Sigmoid colon (tissue), 7 donors: ENCODE measurements around the gene POLR2B. TPM values are rescaled to one million over a fixed set of nuclear protein-coding genes. Genes with fewer than 3 reads are reported as not detected.

Source experiments
- DNase-seq: peaks from one replicate; pipeline ENCODE4 v3.0.0-alpha.2; 2019
- H3K27ac ChIP-seq, 4 donors: fragments of 200-600 bp; sonication (generic); one replicate each; pipeline ENCODE4 v1.5.1; 2016 to 2019; ENCODE audit warnings: mild to moderate bottlenecking in 1 of 4
- H3K27me3 ChIP-seq, 3 donors: fragments of 200-600 bp; sonication (generic); one replicate each; pipeline ENCODE4 v1.5.1; 2019; ENCODE audit warnings: mild to moderate bottlenecking in 1 of 3
- H3K36me3 ChIP-seq, 4 donors: fragments of 200-600 bp; sonication (generic); one replicate each; pipeline ENCODE4 v1.5.1; 2016 to 2019
- H3K4me1 ChIP-seq, 4 donors: fragments of 200-600 bp; sonication (generic); one replicate each; pipeline ENCODE4 v1.5.1; 2017 to 2019
- H3K4me3 ChIP-seq, 4 donors: fragments of 200-600 bp; sonication (generic); one replicate each; pipeline ENCODE4 v1.5.1; 2017 to 2019; ENCODE audit warnings: mild to moderate bottlenecking in 2 of 4, moderate library complexity in 1 of 4
- H3K9me3 ChIP-seq, 4 donors: fragments of 200-600 bp in 3 of 4; sonication (generic) in 3 of 4; one replicate each; pipeline versions ENCODE4 v1.5.1 to v1.6.1; 2013 to 2019
- EP300 ChIP-seq, 4 donors: sonication (generic); formaldehyde crosslinking; IDR thresholded peaks; one replicate each; pipeline ENCODE4 v1.6.1; 2017; ENCODE audit warnings: antibody characterized with exemption in 4 of 4
- POLR2A ChIP-seq, 2 donors: fragments of 450-650 bp; IDR thresholded peaks; one replicate each; pipeline ENCODE4 v1.6.1; 2016; ENCODE audit warnings: antibody characterized with exemption in 2 of 2, mild to moderate bottlenecking in 2 of 2, moderate library complexity in 2 of 2
- POLR2AphosphoS5 ChIP-seq, 4 donors: sonication (generic); formaldehyde crosslinking; IDR thresholded peaks; one replicate each; pipeline ENCODE4 v1.6.1; 2017; ENCODE audit warnings: antibody characterized with exemption in 4 of 4
- WGBS, 2 donors: extraction: QIAGEN DNeasy Blood & Tissue Kit; methylation state at CpG; one replicate each; pipeline ENCODE4 v1.1.7; 2013; 5-methylcytosine and 5-hydroxymethylcytosine counted together
- intact Hi-C: fragments of 100-400 bp; cut with DNase I; formaldehyde crosslinking; loops from one replicate; pipeline ENCODE4 v1.15.1; 2023
- polyA plus RNA-seq, 3 donors: library from polyadenylated mRNA; stranded (reverse); fragments of 200-250 nt; gene quantifications; one replicate each; pipeline ENCODE4 v1.2.3, GENCODE V29; 2013
- total RNA-seq, 4 donors: library from RNA; depleted of rRNA; stranded (reverse); fragments of >200 nt; gene quantifications; one replicate each; pipeline ENCODE4 v1.1.0, GENCODE V29; 2016
- TF ChIP-seq, protein P1 (sequence below), 4 experiments: fragments of 450-650 bp in 3 of 4; fragments of 200-600 bp in 1 of 4; IDR thresholded peaks; one replicate each; pipeline ENCODE4 v1.5.1; 2016 to 2019; ENCODE audit warnings: antibody characterized with exemption in 4 of 4, mild to moderate bottlenecking in 3 of 4, moderate library complexity in 2 of 4
- donor health status: healthy with polysubstance abuse.
- donor health status: Bipolar disorder and iron deficiency.
- donor health status: healthy.

Gene POLR2B
- total and polyA plus RNA-seq, 7 donors, result 21.6 to 87.8 (median 57.6) TPM

DNA sequence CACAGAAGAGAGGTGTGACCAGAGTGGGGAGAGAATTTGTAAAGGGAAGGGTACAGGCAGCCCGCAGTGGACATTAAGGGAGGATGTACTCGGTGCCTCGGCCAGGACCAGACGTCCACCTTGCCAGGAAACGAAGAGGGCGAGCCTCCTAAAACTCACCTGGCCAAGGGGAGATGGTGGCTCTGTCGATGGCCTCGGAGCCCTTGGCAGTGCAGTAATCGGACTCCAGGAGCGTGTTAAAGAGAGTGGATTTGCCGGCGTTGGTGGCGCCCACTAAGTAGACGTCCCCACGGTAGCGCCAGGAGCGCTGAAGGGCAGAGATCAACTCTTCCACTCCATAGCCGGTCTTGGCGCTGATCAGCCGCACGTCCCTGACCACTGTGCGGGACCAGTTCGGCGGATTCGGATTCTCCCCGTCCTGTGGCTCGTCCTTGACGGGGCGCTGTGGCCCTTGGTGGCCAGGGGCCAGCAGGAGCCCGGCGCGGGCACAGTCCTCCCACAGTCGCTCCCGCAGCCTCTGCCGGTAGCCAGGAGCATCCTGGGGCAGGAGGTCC, 2.3 kb upstream of the POLR2B start:
- H3K4me3 ChIP-seq, result peak overlapping the region; percentile 61 to 94 (median 90)
- intact Hi-C loops, result loop anchor here (5.0 kb wide), 1 partner anchor 141 kb away; no protein-coding TSS in a partner anchor
- peaks cover 0 to 5% (median 3%) of the 10 kb centered on the region in 4 donors for H3K9me3 ChIP-seq
- 1 to 3% methylated on average over 35 of the region's 35 CpGs for WGBS, 2 donors
- H3K36me3 ChIP-seq, result peaks cover 16 to 29% (median 23%) of the 10 kb centered on the region in 4 donors
- DNase-seq, result no peak
- H3K4me1 ChIP-seq, result peaks cover 0 to 55% (median 41%) of the 10 kb centered on the region in 4 donors
- no peak for TF ChIP-seq POLR2A (IDR thresholded peaks at IDR 0.05)
- TF ChIP-seq, protein P1, sequence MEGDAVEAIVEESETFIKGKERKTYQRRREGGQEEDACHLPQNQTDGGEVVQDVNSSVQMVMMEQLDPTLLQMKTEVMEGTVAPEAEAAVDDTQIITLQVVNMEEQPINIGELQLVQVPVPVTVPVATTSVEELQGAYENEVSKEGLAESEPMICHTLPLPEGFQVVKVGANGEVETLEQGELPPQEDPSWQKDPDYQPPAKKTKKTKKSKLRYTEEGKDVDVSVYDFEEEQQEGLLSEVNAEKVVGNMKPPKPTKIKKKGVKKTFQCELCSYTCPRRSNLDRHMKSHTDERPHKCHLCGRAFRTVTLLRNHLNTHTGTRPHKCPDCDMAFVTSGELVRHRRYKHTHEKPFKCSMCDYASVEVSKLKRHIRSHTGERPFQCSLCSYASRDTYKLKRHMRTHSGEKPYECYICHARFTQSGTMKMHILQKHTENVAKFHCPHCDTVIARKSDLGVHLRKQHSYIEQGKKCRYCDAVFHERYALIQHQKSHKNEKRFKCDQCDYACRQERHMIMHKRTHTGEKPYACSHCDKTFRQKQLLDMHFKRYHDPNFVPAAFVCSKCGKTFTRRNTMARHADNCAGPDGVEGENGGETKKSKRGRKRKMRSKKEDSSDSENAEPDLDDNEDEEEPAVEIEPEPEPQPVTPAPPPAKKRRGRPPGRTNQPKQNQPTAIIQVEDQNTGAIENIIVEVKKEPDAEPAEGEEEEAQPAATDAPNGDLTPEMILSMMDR (IDR thresholded peaks at IDR 0.05), result no peak
- no peak for TF ChIP-seq EP300 (IDR thresholded peaks at IDR 0.05)
- no peak for TF ChIP-seq POLR2AphosphoS5 (IDR thresholded peaks at IDR 0.05)
- H3K27ac ChIP-seq, result peak overlapping the region; percentile 88 to 95 (median 93)
- H3K27me3 ChIP-seq, result no peaks in the 10 kb centered on the region

DNA sequence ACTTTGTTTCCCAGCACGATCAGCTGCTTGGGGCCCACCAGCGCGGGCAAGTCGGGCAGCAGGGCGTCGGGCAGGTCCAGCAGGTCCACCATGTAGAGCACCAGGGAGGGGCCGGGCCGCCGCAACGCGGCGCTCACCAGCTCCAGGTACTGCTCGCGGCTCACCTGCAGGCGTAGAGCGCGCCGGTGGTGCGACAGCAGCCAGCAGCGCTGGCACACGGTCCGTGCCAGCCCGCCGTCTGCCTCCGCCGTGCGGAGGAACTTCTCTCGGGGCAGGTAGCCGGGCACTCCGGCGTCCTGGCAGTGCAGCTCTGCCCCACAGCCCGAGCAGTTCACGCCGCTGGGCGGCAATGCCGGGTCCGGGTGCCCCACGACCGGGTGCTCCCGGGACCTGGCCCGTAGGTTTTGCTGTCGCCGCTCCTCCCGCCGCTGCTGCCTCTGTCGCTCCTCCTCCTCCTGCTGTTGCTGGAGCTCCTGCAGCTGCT, 1.8 kb upstream of the POLR2B start:
- peaks cover 0 to 5% (median 3%) of the 10 kb centered on the region in 4 donors for H3K9me3 ChIP-seq
- TF ChIP-seq POLR2A (IDR thresholded peaks at IDR 0.05) (no peak), EP300 (IDR thresholded peaks at IDR 0.05) (no peak), POLR2AphosphoS5 (IDR thresholded peaks at IDR 0.05) (no peak)
- TF ChIP-seq, protein P1 (IDR thresholded peaks at IDR 0.05), result peak in 1 of 4 experiments; percentile 13
- peak overlapping the region; percentile 88 to 95 (median 93) for H3K27ac ChIP-seq
- H3K4me1 ChIP-seq, result peaks cover 0 to 60% (median 45%) of the 10 kb centered on the region in 4 donors
- no peaks in the 10 kb centered on the region for H3K27me3 ChIP-seq
- peaks cover 16 to 24% (median 20%) of the 10 kb centered on the region in 4 donors for H3K36me3 ChIP-seq
- peak overlapping the region; percentile 61 to 94 (median 90) for H3K4me3 ChIP-seq
- DNase-seq, result peak; percentile 71
- intact Hi-C loops, result loop anchor here (1.0 to 5.0 kb wide), 3 partner anchors 19 to 140 kb away; no protein-coding TSS in a partner anchor
- WGBS, 2 donors, result 0 to 1% methylated on average over 46 of the region's 46 CpGs

DNA sequence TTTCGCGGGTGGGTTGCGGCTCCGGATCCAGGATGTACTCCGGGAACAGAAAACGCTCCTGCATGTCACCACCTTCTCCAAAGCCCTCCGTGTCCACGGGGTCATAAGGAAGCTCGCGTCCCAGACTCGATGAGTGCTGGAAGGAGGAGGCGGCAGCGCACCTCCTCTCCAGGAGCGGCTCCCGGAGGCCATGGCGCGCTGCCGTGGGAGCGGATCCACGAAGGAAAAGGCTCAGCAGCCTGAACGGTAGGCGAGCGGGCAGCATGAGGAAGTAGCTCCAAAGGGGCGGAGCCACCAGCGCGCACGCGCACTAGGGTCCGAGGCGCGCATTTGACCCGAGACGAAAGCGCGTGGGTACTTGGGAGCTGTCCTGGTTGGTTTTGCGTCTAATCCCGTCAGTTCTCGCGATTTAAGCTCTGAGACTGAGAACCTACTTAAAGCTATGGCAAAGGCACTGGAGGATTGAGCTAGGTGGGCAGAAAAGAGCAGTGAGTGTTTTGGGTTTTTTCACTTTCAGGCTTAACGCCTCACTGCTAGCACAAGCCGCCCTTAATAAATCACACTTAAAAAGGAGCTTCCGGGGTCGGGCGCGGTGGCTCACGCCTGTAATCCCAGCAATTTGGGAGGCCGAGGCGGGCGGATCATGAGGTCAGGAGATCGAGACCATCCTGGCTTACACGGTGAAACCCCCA, 1.2 kb upstream of the POLR2B start, which contains the start of gene NOA1:
Gene NOA1, minus strand, starts transcription at position 286 of the 692 bp plus-strand sequence. Its CDS starts 21 bp downstream, at position 265.
- Histone ChIP-seq H3K4me3 (peak within 1 kb of the TSS; percentile 61 to 94 (median 90)), H3K4me1 (peaks cover 0 to 66% (median 51%) of the 10 kb centered on the region in 4 donors), H3K36me3 (peaks cover 10 to 18% (median 15%) of the 10 kb centered on the region in 4 donors), H3K27me3 (no peaks in the 10 kb centered on the region), H3K9me3 (peaks cover 0 to 5% (median 3%) of the 10 kb centered on the region in 4 donors), H3K27ac (peak within 1 kb of the TSS; percentile 88 to 95 (median 93))
- intact Hi-C loops, result loop anchor here (1.0 to 5.0 kb wide), 3 partner anchors 19 to 140 kb away; no protein-coding TSS in a partner anchor
- 0 to 1% methylated on average over 51 of the region's 51 CpGs for WGBS, 2 donors
- TF ChIP-seq POLR2AphosphoS5 (IDR thresholded peaks at IDR 0.05), result peak; percentile 68 to 95 (median 86)
- TF ChIP-seq EP300 (IDR thresholded peaks at IDR 0.05), result peak in 1 of 4 donors; percentile 13
- TF ChIP-seq, protein P1 (IDR thresholded peaks at IDR 0.05), result peak in 1 of 4 experiments; percentile 3
- peak; percentile 57 to 72 for TF ChIP-seq POLR2A (IDR thresholded peaks at IDR 0.05)
- peak; percentile 99 for DNase-seq

DNA sequence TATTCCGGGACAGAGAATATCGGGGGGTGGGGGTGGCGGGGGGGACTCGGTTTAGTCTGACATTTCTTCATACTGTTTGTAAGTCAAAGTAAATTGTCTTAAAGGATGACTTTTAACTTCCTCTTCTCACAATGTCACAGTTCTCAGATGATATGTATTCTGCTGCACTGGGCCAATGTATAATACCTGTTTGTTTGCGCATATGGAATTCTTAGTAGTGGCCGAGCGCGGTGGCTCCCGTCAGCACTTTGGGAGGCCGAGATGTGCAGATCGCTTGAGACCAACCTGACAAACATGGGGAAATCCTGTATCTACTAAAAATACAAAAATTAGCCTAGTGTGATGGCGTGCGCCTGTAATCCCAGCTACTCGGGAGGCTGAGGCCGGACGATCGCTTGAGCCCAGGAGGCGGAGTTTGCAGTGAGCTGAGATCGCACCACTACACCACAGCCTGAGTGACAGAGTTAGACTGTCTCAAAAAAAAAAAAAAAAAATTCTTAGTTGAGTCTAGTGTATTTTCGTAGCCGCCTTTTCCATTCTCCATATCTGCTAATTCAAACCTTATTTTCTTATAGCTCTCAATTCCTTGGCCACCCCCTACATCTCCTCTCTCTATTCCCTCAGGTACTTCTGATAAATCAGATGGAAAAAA, 851 bp downstream of the POLR2B start:
- intact Hi-C loops, result loop anchor here (5.0 kb wide), 1 partner anchor 138 kb away; no protein-coding TSS in a partner anchor
- H3K4me3 ChIP-seq, result peak overlapping the region; percentile 61 to 94 (median 90)
- DNase-seq, result no peak
- H3K27ac ChIP-seq, result peak overlapping the region; percentile 88 to 95 (median 93)
- H3K27me3 ChIP-seq, result no peaks in the 10 kb centered on the region
- H3K4me1 ChIP-seq, result peaks cover 0 to 68% (median 53%) of the 10 kb centered on the region in 4 donors
- 2 to 9% methylated on average over 21 of the region's 21 CpGs for WGBS, 2 donors
- H3K9me3 ChIP-seq, result no peaks in the 10 kb centered on the region
- TF ChIP-seq POLR2AphosphoS5 (IDR thresholded peaks at IDR 0.05), result no peak
- no peaks in the 10 kb centered on the region for H3K36me3 ChIP-seq
